Measurements from ENCODE around the gene TRAPPC10. TPM values are rescaled to one million over a fixed set of nuclear protein-coding genes. Genes with fewer than 3 reads are reported as not detected.

Gene TRAPPC10
- total RNA-seq, 1 experiment from 2014 or later: 31.5 TPM

DNA sequence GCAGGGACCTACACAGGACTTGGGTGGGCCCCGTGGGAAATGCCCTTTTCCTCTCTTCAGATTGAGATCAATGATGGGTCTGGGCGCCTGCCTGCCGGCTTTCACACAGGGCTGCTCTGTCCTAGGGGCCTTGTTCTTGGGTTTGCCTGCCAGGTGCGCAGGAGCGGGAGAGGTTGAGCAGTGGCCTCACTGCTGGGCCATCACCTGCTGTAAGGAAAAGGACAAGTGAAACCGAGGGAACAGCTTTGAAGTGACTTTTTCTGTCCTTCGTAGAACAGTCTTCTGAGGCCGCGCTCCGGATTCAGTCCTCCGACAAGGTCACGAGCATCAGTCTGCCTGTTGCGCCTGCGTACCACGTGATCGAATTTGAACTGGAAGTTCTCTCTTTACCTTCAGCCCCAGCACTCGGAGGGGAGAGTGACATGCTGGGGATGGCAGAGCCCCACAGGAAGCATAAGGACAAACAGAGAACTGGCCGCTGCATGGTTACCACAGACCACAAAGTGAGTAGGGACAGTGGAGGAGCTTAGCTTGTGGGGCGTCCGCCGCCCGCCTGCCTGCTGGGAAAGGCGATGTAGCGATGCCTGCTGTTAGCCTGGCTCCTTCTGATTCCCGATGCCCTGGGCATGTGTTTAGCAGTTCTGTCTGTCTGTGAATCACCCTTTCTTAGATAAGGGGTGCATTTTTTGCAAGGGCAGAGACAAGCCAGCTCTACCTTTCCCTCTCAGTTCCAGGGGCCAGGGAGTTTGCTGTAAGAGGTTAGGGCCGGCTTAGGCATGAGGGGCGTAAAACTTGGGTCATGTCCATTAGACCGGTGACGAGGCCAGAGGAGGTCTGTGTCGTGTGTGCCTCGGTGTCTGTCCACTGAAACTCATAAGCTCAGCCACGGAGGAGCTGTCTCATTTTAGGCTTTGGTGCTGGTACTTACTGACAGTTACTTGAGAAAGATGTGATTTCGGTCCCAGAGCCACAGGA lies 75.6 kb downstream of the TRAPPC10 start:
- no peak overlapping the region for H3K27ac ChIP-seq (ENCODE audit: low read depth, low read length)
- POLR2A ChIA-PET: no interaction called here
- no peaks in the 10 kb centered on the region for H4K20me1 ChIP-seq (ENCODE audit: insufficient read depth)
- H3K36me3 ChIP-seq (ENCODE audit: control insufficient read depth in 1 of 2, insufficient read depth in 2 of 2, low read length in 2 of 2): peaks cover 22 to 28% of the 10 kb centered on the region in 2 experiments; a peak in 3 of 4 replicates
- no peak overlapping the region for H2AFZ ChIP-seq (ENCODE audit: low read depth, low read length, poor library complexity, severe bottlenecking)
- H3K4me2 ChIP-seq (ENCODE audit: low read length): no peak overlapping the region
- BruUV-seq (replicated peaks): no TSS peak
- H3K9ac ChIP-seq (ENCODE audit: low read length): no peak overlapping the region
- CTCF ChIA-PET: no interaction called here
- RAD21 ChIA-PET (ENCODE audit: low non-redundant PET in 1 of 2, low total read pairs in 2 of 2, uncharacterized antibody in 2 of 2, unreplicated experiment in 2 of 2): no interaction called here
- H3K4me1 ChIP-seq (ENCODE audit: control insufficient read depth in 1 of 2, insufficient read depth in 2 of 2, low read length in 2 of 2): no peaks in the 10 kb centered on the region
- intact Hi-C loops (cut with micrococcal nuclease): no loop called here
- H3K4me3 ChIP-seq (replicated peaks in 1 of 2; ENCODE audit: low read depth in 1 of 2, low read length in 2 of 2): no peak overlapping the region
- H3K9me3 ChIP-seq (ENCODE audit: control insufficient read depth in 1 of 2, insufficient read depth in 1 of 2, low read depth in 1 of 2, low read length in 2 of 2): no peaks in the 10 kb centered on the region
- H3K9me2 ChIP-seq (ENCODE audit: insufficient read depth): no peaks in the 10 kb centered on the region
- ATAC-seq: no peak
- TF ChIP-seq EGR1 (IDR thresholded peaks at IDR 0.05; ENCODE audit: low read depth) (no peak), CBX3 (IDR thresholded peaks at IDR 0.05; ENCODE audit: low read depth) (no peak), SRF (IDR thresholded peaks at IDR 0.05; ENCODE audit: low read depth) (no peak), ZBTB33 (IDR thresholded peaks at IDR 0.05; ENCODE audit: extremely low read depth, insufficient replicate concordance, low read length) (no peak), EZH2 (IDR thresholded peaks at IDR 0.05) (no peak), RAD21 (IDR thresholded peaks at IDR 0.05; ENCODE audit: low read depth) (no peak), POLR2A (IDR thresholded peaks at IDR 0.05; ENCODE audit: borderline replicate concordance, extremely low read depth, insufficient read depth, insufficient read length) (no peak), JUND (IDR thresholded peaks at IDR 0.05) (no peak), CEBPB (IDR thresholded peaks at IDR 0.05; ENCODE audit: low read depth) (no peak), ZFX (IDR thresholded peaks at IDR 0.05) (no peak), SIN3A (IDR thresholded peaks at IDR 0.05; ENCODE audit: low read depth) (no peak), FOSL1 (IDR thresholded peaks at IDR 0.05; ENCODE audit: low read depth) (no peak)
- TF ChIP-seq, protein P1, sequence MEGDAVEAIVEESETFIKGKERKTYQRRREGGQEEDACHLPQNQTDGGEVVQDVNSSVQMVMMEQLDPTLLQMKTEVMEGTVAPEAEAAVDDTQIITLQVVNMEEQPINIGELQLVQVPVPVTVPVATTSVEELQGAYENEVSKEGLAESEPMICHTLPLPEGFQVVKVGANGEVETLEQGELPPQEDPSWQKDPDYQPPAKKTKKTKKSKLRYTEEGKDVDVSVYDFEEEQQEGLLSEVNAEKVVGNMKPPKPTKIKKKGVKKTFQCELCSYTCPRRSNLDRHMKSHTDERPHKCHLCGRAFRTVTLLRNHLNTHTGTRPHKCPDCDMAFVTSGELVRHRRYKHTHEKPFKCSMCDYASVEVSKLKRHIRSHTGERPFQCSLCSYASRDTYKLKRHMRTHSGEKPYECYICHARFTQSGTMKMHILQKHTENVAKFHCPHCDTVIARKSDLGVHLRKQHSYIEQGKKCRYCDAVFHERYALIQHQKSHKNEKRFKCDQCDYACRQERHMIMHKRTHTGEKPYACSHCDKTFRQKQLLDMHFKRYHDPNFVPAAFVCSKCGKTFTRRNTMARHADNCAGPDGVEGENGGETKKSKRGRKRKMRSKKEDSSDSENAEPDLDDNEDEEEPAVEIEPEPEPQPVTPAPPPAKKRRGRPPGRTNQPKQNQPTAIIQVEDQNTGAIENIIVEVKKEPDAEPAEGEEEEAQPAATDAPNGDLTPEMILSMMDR (IDR thresholded peaks at IDR 0.05 in 2 of 3, conservative IDR thresholded peaks at IDR 0.05 in 1 of 3; ENCODE audit: borderline replicate concordance in 1 of 3, insufficient read depth in 1 of 3, low read depth in 2 of 3, low read length in 2 of 3): no peak
- TF ChIP-seq, protein P2, sequence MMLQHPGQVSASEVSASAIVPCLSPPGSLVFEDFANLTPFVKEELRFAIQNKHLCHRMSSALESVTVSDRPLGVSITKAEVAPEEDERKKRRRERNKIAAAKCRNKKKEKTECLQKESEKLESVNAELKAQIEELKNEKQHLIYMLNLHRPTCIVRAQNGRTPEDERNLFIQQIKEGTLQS (IDR thresholded peaks at IDR 0.05): no peak
- TF ChIP-seq, protein P3, sequence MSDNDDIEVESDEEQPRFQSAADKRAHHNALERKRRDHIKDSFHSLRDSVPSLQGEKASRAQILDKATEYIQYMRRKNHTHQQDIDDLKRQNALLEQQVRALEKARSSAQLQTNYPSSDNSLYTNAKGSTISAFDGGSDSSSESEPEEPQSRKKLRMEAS (IDR thresholded peaks at IDR 0.05): no peak
- no peak for DNase-seq (ENCODE audit: low read depth, low spot score)
- no peaks in the 10 kb centered on the region; the same call in 1 of the 2 replicates for H3K79me2 ChIP-seq (ENCODE audit: insufficient read depth, low read length)
- H3K27me3 ChIP-seq (ENCODE audit: insufficient read depth, low read length): no peaks in the 10 kb centered on the region
